CD4-positive, alpha-beta T cell treated with Interferon alpha-2 for 1 hour (primary cell): ENCODE results near the gene FBXO8.
"Not testable (repeated sequence)": the region's sequence is repeated elsewhere in the genome, so short reads cannot be mapped to it uniquely, and the experiment has no call there.

Source experiments
- DNase-seq, 2 donors: peaks; one replicate each; pipeline ENCODE4 v3.0.0-alpha.2; 2020 to 2022

Gene FBXO8

DNA sequence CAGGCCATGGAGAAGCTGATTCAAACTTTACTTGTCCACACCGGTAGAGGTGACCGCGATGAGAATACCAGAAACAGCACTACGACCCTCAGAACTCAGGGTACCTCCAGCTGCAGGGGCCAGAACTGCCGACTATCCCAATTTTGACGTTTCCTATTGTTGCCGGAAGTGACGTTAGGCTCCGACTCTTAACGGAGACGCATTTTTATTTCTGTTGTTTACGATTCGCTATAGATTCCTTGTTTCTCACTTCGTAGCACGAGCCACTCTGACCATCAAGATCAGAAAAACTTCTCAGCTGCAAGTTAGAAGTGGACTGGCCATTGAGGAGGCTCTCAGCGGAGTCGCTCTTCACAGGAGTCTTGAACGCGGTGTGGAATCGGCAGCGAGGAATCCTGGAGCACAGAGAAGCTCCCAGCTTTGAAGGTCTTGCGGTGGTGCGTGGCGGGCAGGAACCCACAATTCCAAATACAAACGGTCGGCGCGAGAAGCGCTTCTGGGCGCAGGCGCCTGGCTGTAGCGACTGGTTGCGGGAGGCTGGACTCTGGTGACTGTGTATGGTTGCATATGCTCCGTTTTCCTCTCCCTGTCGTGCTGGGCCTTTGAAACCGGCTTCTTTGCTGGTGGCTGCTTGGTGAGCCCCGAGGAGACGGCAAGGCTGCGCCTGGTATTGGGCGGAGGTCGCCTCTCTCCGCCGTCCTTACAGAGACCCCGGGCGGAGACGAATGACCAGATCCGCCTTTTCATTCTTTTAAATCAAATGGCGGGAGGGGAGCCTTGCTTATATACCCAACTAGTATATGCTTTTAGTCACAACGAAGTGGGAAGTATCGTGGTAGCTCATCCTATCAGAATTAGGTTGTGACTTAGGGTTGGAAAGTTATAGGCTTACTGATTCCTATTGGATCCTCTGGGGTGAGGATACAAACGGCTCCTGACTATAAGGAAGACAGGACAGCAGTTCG lies at the start of gene FBXO8, which contains the start of gene CEP44:
FBXO8 (minus strand) TSS at position 161 of the 965 bp plus-strand sequence. CDS start 20,575 bp downstream, outside the sequence.
CEP44 (plus strand) TSS at position 405 of the 965 bp plus-strand sequence. CDS start 15,211 bp downstream, outside the sequence.
- peak; percentile 67 to 80 for DNase-seq

- no peak for DNase-seq
Observed at GRCh38 chr4:174332741-174333493, 49.5 kb upstream of the FBXO8 start.

- no peak for DNase-seq
Observed at GRCh38 chr4:174324725-174325124, 41.3 kb upstream of the FBXO8 start.

DNA sequence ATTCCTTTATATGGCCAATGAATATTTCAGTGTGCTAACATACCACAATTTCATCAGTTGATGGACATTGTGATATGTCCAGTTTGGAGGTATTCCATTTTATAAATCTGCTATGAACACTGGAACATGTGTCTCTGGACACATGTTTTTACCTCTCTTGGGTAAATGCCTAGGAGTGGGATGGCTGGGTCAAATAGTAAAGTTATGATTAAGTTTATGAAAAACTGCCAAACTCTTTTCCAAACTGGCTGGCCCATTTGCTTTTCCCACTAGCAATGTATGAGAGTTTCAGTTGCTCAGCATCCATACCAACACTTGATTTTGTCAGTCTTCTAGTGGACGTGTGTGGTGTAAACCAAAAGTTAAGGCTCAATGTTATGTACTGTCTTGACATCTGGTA lies 40.8 kb upstream of the FBXO8 start:
- DNase-seq = no peak

DNA sequence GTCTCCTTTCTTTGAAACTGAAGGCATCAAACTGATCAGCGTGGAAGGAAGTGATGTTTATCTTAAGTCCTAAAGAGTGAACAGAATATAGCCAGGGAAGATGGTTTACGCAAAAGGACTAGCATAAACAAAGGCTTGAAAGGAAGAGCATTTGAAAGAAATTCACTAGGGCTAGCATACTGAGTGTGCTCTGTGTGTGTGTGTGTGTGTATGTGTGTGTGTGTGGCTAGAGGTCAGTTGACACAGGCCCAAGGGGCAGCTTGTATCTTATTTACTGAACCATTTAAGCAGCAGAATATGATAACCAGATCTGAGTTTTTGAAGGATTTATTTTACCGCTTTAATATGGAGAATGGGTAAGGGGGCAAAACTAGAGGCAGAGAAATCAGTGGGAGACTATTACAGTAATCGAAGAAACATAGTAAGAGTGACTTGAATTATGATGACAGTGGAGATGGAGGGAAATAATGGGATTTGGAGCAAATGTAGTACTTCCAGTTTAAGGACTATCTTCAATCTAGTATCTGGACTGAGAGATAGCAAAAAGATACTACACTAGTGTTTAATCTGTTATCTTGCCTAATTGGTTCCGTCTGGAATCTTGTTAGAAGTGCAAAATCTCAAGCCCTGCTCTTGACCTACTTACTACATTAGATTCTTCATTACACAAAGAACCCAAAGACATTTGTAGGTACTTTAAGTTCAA lies 37.2 kb upstream of the FBXO8 start:
- no peak for DNase-seq

- DNase-seq = peak in 1 of 2 donors; percentile 54
Observed at GRCh38 chr4:174318829-174319764, 35.6 kb upstream of the FBXO8 start.

GRCh38 chr4:174317531-174317930 lies 34.1 kb upstream of the FBXO8 start:
- no peak for DNase-seq

DNA sequence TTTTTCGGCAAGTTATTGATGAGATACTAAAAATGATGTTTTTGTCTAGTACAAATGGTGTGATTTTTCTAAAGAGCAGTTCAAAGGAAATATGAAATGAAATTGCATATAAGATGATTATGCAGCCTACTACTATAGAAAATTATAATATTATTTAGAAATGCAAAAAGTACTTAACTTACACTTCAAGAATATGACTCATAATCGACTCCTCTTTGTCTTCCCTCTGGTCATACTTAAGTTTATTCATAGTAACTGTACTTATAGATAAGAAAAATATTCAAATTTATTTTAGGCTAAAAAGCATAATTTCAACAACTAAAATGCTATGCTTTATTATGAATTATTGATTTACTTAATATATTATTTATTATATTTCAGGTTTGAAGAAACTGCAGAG lies 33.5 kb upstream of the FBXO8 start:
- no peak for DNase-seq

DNA sequence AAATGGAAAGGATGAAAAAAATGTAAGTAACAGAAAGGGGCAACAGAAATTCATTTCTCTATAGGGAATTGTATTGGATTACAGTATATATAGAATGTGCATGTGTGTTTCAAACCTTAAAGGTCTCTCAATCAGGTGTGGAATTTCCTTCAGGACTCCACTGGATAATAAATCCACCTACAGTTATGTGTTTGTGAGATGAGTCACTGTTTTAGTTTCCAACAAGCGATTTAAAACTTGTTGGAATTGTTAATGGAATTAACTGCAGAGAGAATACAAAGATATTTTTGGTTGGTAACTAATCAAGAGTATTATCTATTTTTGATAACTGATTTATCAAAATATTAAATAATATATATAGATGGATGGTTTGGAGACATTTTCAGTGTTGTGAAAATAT lies 33.1 kb upstream of the FBXO8 start:
- DNase-seq = no peak

DNA sequence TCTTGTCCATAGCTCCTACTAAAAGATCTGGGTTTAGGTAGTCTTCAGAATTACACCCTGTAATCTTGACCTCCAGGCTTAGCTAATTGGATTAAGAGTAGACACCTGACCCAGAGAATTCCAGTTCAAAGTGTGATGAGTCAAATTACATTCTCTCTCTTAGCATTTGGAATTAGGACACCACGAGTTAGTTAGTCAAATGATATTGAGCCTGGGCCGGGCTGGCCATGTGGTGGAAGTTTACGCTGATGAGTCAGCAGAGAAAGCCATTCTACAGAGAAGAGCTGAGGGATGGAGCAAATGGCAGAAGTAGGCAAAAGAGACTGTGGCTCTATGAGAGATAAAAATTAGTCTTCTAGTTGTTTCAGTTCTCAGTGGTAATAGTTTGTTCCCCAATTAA lies 31.3 kb upstream of the FBXO8 start:
- no peak for DNase-seq

GRCh38 chr4:174314274-174314673 lies 30.8 kb upstream of the FBXO8 start:
- no peak for DNase-seq

DNA sequence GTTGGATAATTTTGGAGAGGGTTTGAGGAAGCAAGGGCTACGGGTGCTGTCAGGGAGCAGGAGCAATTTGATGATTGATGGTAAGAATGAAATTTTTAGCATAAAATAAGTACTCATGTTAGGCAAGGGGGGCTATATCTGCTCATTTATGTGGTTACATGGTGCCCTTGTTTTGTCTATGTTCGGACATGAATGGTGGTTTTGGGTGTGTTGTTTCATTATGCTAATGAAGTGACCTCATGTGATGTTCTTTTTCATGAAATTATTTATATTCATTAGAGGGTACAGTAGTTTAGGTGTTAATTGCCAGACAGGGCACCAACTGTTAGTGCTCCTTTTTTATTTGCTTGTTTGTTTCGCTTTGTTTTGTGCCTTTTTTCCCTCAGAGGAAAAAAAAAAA lies 29.5 kb upstream of the FBXO8 start:
- no peak for DNase-seq

- DNase-seq = no peak
Observed at GRCh38 chr4:174307694-174308093, 24.2 kb upstream of the FBXO8 start.

- no peak for DNase-seq
Observed at GRCh38 chr4:174305961-174306360, 22.5 kb upstream of the FBXO8 start.

DNA sequence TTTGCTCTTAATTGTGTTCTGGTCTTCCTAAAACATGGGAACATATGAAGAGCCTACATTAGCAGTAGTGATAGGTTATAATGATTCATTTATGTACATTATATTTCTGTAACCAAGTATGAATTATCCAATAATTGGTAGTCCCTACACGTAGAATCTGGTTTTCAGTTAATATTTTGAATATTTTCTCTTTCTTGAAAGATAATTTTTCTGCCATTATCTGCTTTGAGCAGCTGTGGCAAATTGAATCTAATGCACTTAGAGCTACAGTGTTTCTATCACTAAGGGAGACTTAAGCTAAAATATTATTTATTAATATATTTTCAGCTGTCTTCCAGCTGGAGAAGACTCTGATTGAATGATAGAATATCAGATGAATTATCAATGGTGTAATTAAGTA lies 21.2 kb upstream of the FBXO8 start:
- DNase-seq = no peak

DNA sequence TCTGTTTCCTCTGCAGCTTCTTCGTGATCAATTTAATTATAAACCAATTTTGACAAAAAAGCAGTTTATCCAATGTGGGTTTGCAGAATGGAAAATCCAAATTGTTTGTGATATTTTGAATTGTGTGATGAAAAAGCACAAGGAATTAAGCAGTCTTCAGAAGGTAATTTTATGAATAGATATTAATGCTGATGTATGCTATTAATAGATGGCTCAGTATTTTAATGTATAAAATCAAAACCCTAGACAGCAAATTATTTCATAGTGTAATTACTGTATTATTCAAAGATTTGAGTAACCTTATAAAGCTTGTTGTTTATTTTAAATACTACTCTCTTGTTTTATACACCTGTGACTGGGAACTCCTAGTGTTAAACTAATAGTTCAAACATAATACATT lies 20.2 kb upstream of the FBXO8 start:
- no peak for DNase-seq

DNA sequence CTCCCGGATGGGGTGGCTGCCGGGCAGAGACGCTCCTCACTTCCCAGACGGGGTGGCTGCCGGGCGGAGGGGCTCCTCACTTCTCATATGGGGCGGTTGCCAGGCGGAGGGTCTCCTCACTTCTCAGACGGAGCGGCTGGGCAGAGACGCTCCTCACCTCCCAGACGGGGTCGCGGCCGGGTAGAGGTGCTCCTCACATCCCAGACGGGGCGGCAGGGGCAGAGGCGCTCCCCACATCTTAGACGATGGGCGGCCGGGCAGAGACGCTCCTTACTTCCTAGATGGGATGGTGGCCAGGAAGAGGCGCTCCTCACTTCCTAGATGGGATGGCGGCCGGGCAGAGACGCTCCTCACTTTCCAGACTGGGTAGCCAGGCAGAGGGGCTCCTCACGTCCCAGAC lies 11.7 kb upstream of the FBXO8 start:
- DNase-seq = not testable (repeated sequence)

DNA sequence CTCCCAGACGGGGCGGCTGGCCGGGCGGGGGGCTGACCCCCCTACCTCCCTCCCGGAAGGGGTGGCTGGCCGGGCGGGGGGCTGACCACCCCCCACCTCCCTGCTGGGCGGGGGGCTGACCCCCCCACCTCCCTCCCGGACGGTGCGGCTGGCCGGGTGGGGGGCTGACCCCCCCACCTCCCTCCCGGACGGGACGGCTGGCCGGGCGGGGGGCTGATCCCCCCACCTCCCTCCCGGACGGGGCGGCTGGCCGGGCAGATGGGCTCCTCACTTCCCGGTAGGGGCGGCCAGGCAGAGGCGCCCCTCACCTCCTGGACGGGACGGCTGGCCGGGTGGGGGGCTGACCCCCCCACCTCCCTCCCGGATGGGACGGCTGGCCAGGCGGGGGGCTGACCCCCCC lies 11.2 kb upstream of the FBXO8 start:
- not testable (repeated sequence) for DNase-seq

GRCh38 chr4:174292473-174292872 lies 9.0 kb upstream of the FBXO8 start:
- peak in 1 of 2 donors; percentile 9 for DNase-seq

DNA sequence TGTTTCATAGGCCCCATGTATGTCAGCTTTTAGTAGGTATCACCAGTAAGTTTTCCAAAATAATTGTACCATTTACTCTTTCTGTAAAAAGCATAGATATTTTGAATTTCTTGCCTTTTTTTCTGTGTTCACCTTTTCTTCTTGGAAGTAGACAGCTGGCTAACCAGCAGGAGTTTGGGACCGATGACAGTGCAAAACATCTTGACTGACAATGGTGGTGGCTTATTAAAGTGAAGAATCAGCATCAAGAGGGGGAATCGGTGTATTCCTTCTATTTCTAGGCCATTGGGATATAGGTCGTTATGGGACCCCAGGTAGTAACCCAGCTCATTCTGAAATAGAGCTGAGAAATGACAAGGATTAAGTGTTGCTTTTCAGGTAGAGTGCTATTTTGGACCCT lies 3.4 kb upstream of the FBXO8 start:
- DNase-seq = no peak

GRCh38 chr4:174284487-174284886 lies 1.0 kb upstream of the FBXO8 start:
- no peak for DNase-seq
